H9 (cell line): Measurements from ENCODE around the gene FAM228B. TPM values are rescaled to one million over a fixed set of nuclear protein-coding genes. Genes with fewer than 3 reads are reported as not detected.

Source experiments
- DNase-seq: peaks from one replicate; pipeline ENCODE4 v3.0.0-alpha.2; 2017
- H2AFZ ChIP-seq: one replicate; pipeline ENCODE4 v1.6.1; 2013; ENCODE audit warnings: mild to moderate bottlenecking, low read length, control low read depth, moderate library complexity
- H2AK5ac ChIP-seq: 2 replicates; pipeline ENCODE4 v1.6.1; 2013; ENCODE audit warnings: low read length, control low read depth, mixed read lengths; ENCODE audit not compliant: insufficient read length
- H2BK120ac ChIP-seq: one replicate; pipeline ENCODE4 v1.6.1; 2013; ENCODE audit warnings: low read depth, mild to moderate bottlenecking, low read length, control low read depth, inconsistent platforms; ENCODE audit not compliant: poor library complexity, severe bottlenecking
- H2BK12ac ChIP-seq: 2 replicates; pipeline ENCODE4 v1.6.1; 2013; ENCODE audit warnings: low read length, control low read depth, mixed read lengths, low read depth; ENCODE audit not compliant: insufficient read length
- H2BK15ac ChIP-seq: 2 replicates; pipeline ENCODE4 v1.6.1; 2013; ENCODE audit warnings: low read depth, low read length, control low read depth
- H2BK20ac ChIP-seq: one replicate; pipeline ENCODE4 v1.6.1; 2013; ENCODE audit warnings: low read depth, mild to moderate bottlenecking, low read length, control low read depth, inconsistent platforms; ENCODE audit not compliant: poor library complexity, severe bottlenecking
- H2BK5ac ChIP-seq: 2 replicates; pipeline ENCODE4 v1.6.1; 2013; ENCODE audit warnings: low read length, control low read depth, mixed read lengths; ENCODE audit not compliant: insufficient read length
- H3K14ac ChIP-seq: 2 replicates; pipeline ENCODE4 v1.6.1; 2013; ENCODE audit warnings: low read length, control low read depth; ENCODE audit not compliant: insufficient read depth
- H3K18ac ChIP-seq: 2 replicates; pipeline ENCODE4 v1.6.1; 2013; ENCODE audit warnings: low read depth, mild to moderate bottlenecking, mixed read lengths, low read length, control low read depth; ENCODE audit not compliant: insufficient read length
- H3K23ac ChIP-seq: 2 replicates; pipeline ENCODE4 v1.6.1; 2013; ENCODE audit warnings: low read length, control low read depth, mixed read lengths, low read depth; ENCODE audit not compliant: insufficient read length
- H3K23me2 ChIP-seq: 2 replicates; pipeline ENCODE4 v1.6.1; 2013; ENCODE audit warnings: low read depth, mild to moderate bottlenecking, mixed read lengths, low read length, control low read depth; ENCODE audit not compliant: insufficient read length, poor library complexity, severe bottlenecking
- H3K27ac ChIP-seq: 2 replicates; pipeline ENCODE4 v1.5.1; 2013; ENCODE audit warnings: low read length, control low read depth, mixed read lengths, low read depth; ENCODE audit not compliant: insufficient read length
- H3K27me3 ChIP-seq: 2 replicates; pipeline ENCODE4 v1.6.1; 2013; ENCODE audit warnings: low read length, control low read depth, inconsistent platforms; ENCODE audit not compliant: insufficient read depth
- H3K4ac ChIP-seq: 2 replicates; pipeline ENCODE4 v1.6.1; 2013; ENCODE audit warnings: low read depth, mild to moderate bottlenecking, control low read depth, inconsistent platforms, low read length, moderate library complexity
- H3K4me1 ChIP-seq: 2 replicates; pipeline ENCODE4 v1.6.1; 2013; ENCODE audit warnings: low read length, control low read depth, inconsistent platforms; ENCODE audit not compliant: insufficient read depth
- H3K4me2 ChIP-seq: 2 replicates; pipeline ENCODE4 v1.6.1; 2013; ENCODE audit warnings: low read length, control low read depth, mixed read lengths; ENCODE audit not compliant: insufficient read length, insufficient read depth
- H3K56ac ChIP-seq: 2 replicates; pipeline ENCODE4 v1.6.1; 2013; ENCODE audit warnings: low read depth, mild to moderate bottlenecking, mixed read lengths, low read length, control low read depth; ENCODE audit not compliant: insufficient read length
- H3K79me1 ChIP-seq: 2 replicates; pipeline ENCODE4 v1.6.1; 2013; ENCODE audit warnings: low read depth, mild to moderate bottlenecking, moderate library complexity, low read length, control low read depth, inconsistent platforms; ENCODE audit not compliant: insufficient read depth, poor library complexity, severe bottlenecking
- H3K79me2 ChIP-seq: 2 replicates; pipeline ENCODE4 v1.6.1; 2013; ENCODE audit warnings: low read length, control low read depth, inconsistent platforms; ENCODE audit not compliant: insufficient read depth
- H3K9ac ChIP-seq: 2 replicates; pipeline ENCODE4 v1.6.1; 2013; ENCODE audit warnings: low read length, control low read depth, mixed read lengths; ENCODE audit not compliant: insufficient read length; ENCODE audit errors: extremely low read depth
- H3K9me3 ChIP-seq: one replicate; pipeline ENCODE4 v1.6.1; 2013; ENCODE audit warnings: low read depth, low read length, inconsistent platforms; ENCODE audit not compliant: control insufficient read depth
- H3T11ph ChIP-seq: one replicate; pipeline ENCODE4 v1.6.1; 2013; ENCODE audit warnings: mild to moderate bottlenecking, low read length, control low read depth, inconsistent platforms
- H4K20me1 ChIP-seq: one replicate; pipeline ENCODE4 v1.6.1; 2013; ENCODE audit not compliant: control insufficient read depth, insufficient read length, insufficient read depth
- H4K5ac ChIP-seq: 2 replicates; pipeline ENCODE4 v1.6.1; 2013; ENCODE audit warnings: low read depth, mild to moderate bottlenecking, mixed read lengths, low read length, control low read depth; ENCODE audit not compliant: insufficient read length
- H4K8ac ChIP-seq: replicated peaks from 2 replicates; pipeline ENCODE4 v1.6.1; 2013; ENCODE audit warnings: low read length, control low read depth, mixed read lengths, low read depth; ENCODE audit not compliant: insufficient read length
- H4K91ac ChIP-seq: 2 replicates; pipeline ENCODE4 v1.6.1; 2013; ENCODE audit warnings: low read depth, mild to moderate bottlenecking, moderate library complexity, mixed read lengths, low read length, control low read depth; ENCODE audit not compliant: insufficient read length
- H3K27ac Mint-ChIP-seq, 3 experiments: 2 replicates in 2 of 3; 3 replicates in 1 of 3; pipeline ENCODE4 v1.8.0; 2020 to 2021; ENCODE audit warnings: mixed read lengths in 3 of 3, mild to moderate bottlenecking in 1 of 3, moderate library complexity in 1 of 3
- H3K27me3 Mint-ChIP-seq: 2 replicates; pipeline ENCODE4 v1.8.0; 2021; ENCODE audit warnings: low read depth, mild to moderate bottlenecking, moderate library complexity, mixed read lengths
- H3K36me3 Mint-ChIP-seq, 3 experiments: 2 replicates in 2 of 3; 3 replicates in 1 of 3; pipeline ENCODE4 v1.8.0; 2020 to 2021; ENCODE audit warnings: low read depth in 3 of 3, mixed read lengths in 3 of 3; ENCODE audit not compliant: insufficient read depth in 1 of 3
- H3K4me1 Mint-ChIP-seq, 2 experiments: 2 replicates each; pipeline ENCODE4 v1.8.0; 2020; ENCODE audit warnings: mixed read lengths in 2 of 2
- H3K4me3 Mint-ChIP-seq, 2 experiments: 2 replicates in 1 of 2; 3 replicates in 1 of 2; pipeline ENCODE4 v1.8.0; 2020 to 2021; ENCODE audit warnings: mild to moderate bottlenecking in 2 of 2, mixed read lengths in 2 of 2, moderate library complexity in 1 of 2
- H3K9me3 Mint-ChIP-seq, 2 experiments: 2 replicates in 1 of 2; 3 replicates in 1 of 2; pipeline ENCODE4 v1.8.0; 2020; ENCODE audit warnings: mild to moderate bottlenecking in 2 of 2, mixed read lengths in 2 of 2, moderate library complexity in 1 of 2
- CTCF ChIP-seq: fragments of 200-600 bp; sonication (generic); conservative IDR thresholded peaks from 3 replicates; pipeline ENCODE4 v1.8.0; 2021; ENCODE audit warnings: antibody characterized with exemption, mild to moderate bottlenecking
- WGBS: extraction: QIAGEN DNeasy Blood & Tissue Kit; methylation state at CpG from one replicate; pipeline ENCODE4 v1.1.7; 2013; ENCODE audit warnings: missing lambda C conversion rate, low lambda C conversion rate, mixed read lengths; ENCODE audit not compliant: insufficient read length; ENCODE audit errors: extremely low coverage; 5-methylcytosine and 5-hydroxymethylcytosine counted together
- total RNA-seq: library from RNA; stranded (reverse); gene quantifications from 2 replicates; pipeline ENCODE4 v1.2.1, GENCODE V29; 2021

FAM228B gene
- total RNA-seq, 1 experiment from 2014 or later: 6.5 TPM

GRCh38 chr2:24191156-24191555, 67.9 kb downstream of the FAM228B start:
- Histone ChIP-seq H3K79me1 (no peaks in the 10 kb centered on the region), H3K4ac (no peak overlapping the region), H3K79me2 (no peaks in the 10 kb centered on the region), H3T11ph (no peak overlapping the region), H3K18ac (no peak overlapping the region), H3K14ac (no peak overlapping the region), H3K4me1 (no peaks in the 10 kb centered on the region), H3K27me3 (no peaks in the 10 kb centered on the region), H3K9me3 (no peaks in the 10 kb centered on the region), H2AK5ac (no peak overlapping the region), H2BK120ac (no peak overlapping the region), H3K23me2 (no peaks in the 10 kb centered on the region), H2BK12ac (no peak overlapping the region), H4K91ac (no peak overlapping the region), H2BK5ac (no peak overlapping the region), H2AFZ (no peak overlapping the region), H3K27ac (no peak overlapping the region), H3K56ac (no peak overlapping the region), H4K8ac (no peak overlapping the region), H2BK20ac (no peak overlapping the region), H3K9ac (no peak overlapping the region), H4K20me1 (no peaks in the 10 kb centered on the region), H2BK15ac (no peak overlapping the region), H4K5ac (no peak overlapping the region), H3K4me2 (no peak overlapping the region), H3K23ac (no peak overlapping the region)
- H3K4me3 Mint-ChIP-seq: no peak overlapping the region
- H3K9me3 Mint-ChIP-seq: peaks cover 0 to 3% of the 10 kb centered on the region in 2 experiments; a peak in 2 of 5 replicates
- peaks cover 0 to 2% of the 10 kb centered on the region in 2 experiments; a peak in 2 of 4 replicates for H3K4me1 Mint-ChIP-seq
- no peak overlapping the region for H3K27ac Mint-ChIP-seq
- H3K27me3 Mint-ChIP-seq: peaks cover 15% of the 10 kb centered on the region
- no peaks in the 10 kb centered on the region for H3K36me3 Mint-ChIP-seq
- TF ChIP-seq CTCF: no peak
- no CpG with 5 or more reads among the region's 9 CpGs for WGBS
- no peak for DNase-seq
